Gastrocnemius medialis (tissue), 4 donors: ENCODE results near the gene TSPAN10. TPM values are rescaled to one million over a fixed set of nuclear protein-coding genes. Genes with fewer than 3 reads are reported as not detected.

Source experiments
- ATAC-seq, 2 donors: fragments of 150-250 bp; one replicate each; pipeline ENCODE4 v1.9.1; 2016
- DNase-seq, 2 donors: peaks; one replicate each; pipeline ENCODE4 v3.0.0-alpha.2; 2019
- H3K27ac ChIP-seq, 4 donors: fragments of 200-600 bp; sonication (generic); 1 replicate in 1 of 4; 2 replicates in 3 of 4; pipeline ENCODE4 v1.5.1; 2016 to 2018; ENCODE audit warnings: mild to moderate bottlenecking in 2 of 4, moderate library complexity in 1 of 4
- H3K27me3 ChIP-seq, 3 donors: fragments of 200-600 bp; sonication (generic) in 2 of 3; 1 replicate in 1 of 3; 2 replicates in 2 of 3; pipeline versions ENCODE4 v1.5.1 to v1.6.0; 2016 to 2019; ENCODE audit warnings: mild to moderate bottlenecking in 1 of 3, moderate library complexity in 1 of 3
- H3K36me3 ChIP-seq, 2 donors: fragments of 200-600 bp; sonication (generic) in 1 of 2; one replicate each; pipeline ENCODE4 v1.5.1; 2017 to 2018
- H3K4me1 ChIP-seq, 2 donors: fragments of 200-600 bp; sonication (generic) in 1 of 2; one replicate each; pipeline ENCODE4 v1.5.1; 2016 to 2017; ENCODE audit warnings: mild to moderate bottlenecking in 2 of 2
- H3K4me3 ChIP-seq, 4 donors: fragments of 200-600 bp; sonication (generic) in 3 of 4; 1 replicate in 1 of 4; 2 replicates in 3 of 4; pipeline ENCODE4 v1.5.1; 2016 to 2019; ENCODE audit warnings: mild to moderate bottlenecking in 2 of 4
- H3K9me3 ChIP-seq, 3 donors: fragments of 200-600 bp; sonication (generic) in 2 of 3; 1 replicate in 1 of 3; 2 replicates in 2 of 3; pipeline ENCODE4 v1.5.1; 2016 to 2019
- POLR2A ChIP-seq, 2 donors: fragments of 450-650 bp; IDR thresholded peaks; one replicate each; pipeline ENCODE4 v1.6.1; 2017; ENCODE audit warnings: antibody characterized with exemption in 2 of 2, mild to moderate bottlenecking in 2 of 2, moderate library complexity in 2 of 2
- in situ Hi-C, 4 donors: fragments of 200-750 bp; cut with MboI; loops; one replicate each; pipeline versions ENCODE4 v1.15.0 to v1.8.0; 2017; ENCODE audit warnings: low sequenced_read_pairs in 4 of 4
- intact Hi-C: fragments of 100-400 bp; cut with DNase I; formaldehyde crosslinking; loops from one replicate; pipeline ENCODE4 v1.15.1; 2023; ENCODE audit warnings: low total_unique reads
- total RNA-seq, 4 donors: library from RNA; depleted of rRNA; stranded (reverse); fragments of >200 nt; gene quantifications; one replicate each; pipeline versions ENCODE4 v1.1.0 to v1.2.3, GENCODE V29; 2016
- TF ChIP-seq, protein P1 (sequence below), 5 experiments: fragments of 450-650 bp in 3 of 5; fragments of 200-600 bp in 2 of 5; sonication (generic) in 2 of 5; IDR thresholded peaks in 4 of 5; conservative IDR thresholded peaks in 1 of 5; 1 replicate in 4 of 5; 2 replicates in 1 of 5; pipeline ENCODE4 v1.5.1; 2016 to 2019; ENCODE audit warnings: antibody characterized with exemption in 5 of 5, mild to moderate bottlenecking in 3 of 5, moderate library complexity in 3 of 5

The TSPAN10 gene
- total RNA-seq, 4 donors from 2014 or later, result 0.22 to 0.26 TPM; not detected in 2

DNA sequence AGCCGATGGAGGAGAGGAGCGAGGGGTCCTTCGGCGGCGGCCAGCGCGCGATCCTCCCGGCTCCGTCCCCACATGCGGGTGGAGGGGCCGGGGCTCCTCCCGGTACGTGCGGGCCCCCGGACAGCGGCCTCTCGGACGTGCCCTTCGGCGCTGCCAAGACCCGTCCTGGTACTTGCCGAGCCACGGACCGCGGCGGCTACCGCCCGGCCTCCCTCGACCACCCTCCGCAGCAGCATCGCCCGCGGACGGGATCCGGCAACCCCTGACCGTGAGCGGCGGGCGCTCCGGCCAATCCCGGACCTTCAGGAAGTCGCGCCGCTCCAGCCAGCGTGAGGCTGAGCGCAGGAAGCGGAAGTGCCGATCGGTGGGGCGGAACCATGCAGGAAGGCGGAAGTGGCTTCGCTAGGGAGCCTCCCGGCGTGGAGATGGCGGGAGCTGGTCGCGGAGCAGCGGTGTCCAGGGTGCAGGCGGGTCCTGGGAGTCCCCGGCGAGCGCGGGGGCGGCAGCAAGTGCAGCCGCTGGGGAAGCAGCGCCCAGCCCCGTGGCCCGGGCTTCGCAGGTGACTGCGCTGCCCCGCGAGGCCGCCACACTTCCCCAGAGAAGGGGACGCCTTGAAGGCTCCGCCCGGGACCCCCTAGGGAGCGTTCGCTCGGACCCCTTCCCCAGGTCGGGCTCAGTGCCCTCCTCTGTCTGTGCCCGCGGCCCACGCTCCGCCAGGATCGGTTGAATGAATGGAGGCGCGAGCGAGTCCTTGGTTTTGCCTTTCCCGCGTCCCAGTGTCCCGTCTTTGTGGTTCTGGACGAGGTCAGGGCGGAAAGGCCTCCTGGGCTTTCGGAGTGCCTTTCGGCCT, 29.6 kb downstream of the TSPAN10 start, which contains the start of the genes CCDC137 and OXLD1:
TSS of gene CCDC137 (plus strand) at position 396 of the 850 bp plus-strand sequence. CDS start at position 426, 30 bp downstream.
TSS of gene OXLD1 (minus strand) at position 264 of the 850 bp plus-strand sequence. CDS start at position 236, 28 bp downstream.
- Histone ChIP-seq H3K9me3 (no peaks in the 10 kb centered on the region), H3K27me3 (no peaks in the 10 kb centered on the region), H3K4me1 (peaks cover 19 to 21% of the 10 kb centered on the region in 2 donors), H3K4me3 (peak within 1 kb of the TSS; percentile 78 to 97 (median 88)), H3K27ac (peak within 1 kb of the TSS; percentile 73 to 87 (median 84)), H3K36me3 (peaks cover 0 to 35% of the 10 kb centered on the region in 2 donors)
- DNase-seq, result peak; percentile 93
- ATAC-seq, result peak; percentile 97 to 98
- intact Hi-C loops, result loop anchor here (1.0 to 2.0 kb wide), 2 partner anchors 17 to 30 kb away; partner anchors contain the start of genes ARL16, NPLOC4 and TSPAN10
- peak; percentile 69 to 88 for TF ChIP-seq POLR2A (IDR thresholded peaks at IDR 0.05)
- TF ChIP-seq, protein P1, sequence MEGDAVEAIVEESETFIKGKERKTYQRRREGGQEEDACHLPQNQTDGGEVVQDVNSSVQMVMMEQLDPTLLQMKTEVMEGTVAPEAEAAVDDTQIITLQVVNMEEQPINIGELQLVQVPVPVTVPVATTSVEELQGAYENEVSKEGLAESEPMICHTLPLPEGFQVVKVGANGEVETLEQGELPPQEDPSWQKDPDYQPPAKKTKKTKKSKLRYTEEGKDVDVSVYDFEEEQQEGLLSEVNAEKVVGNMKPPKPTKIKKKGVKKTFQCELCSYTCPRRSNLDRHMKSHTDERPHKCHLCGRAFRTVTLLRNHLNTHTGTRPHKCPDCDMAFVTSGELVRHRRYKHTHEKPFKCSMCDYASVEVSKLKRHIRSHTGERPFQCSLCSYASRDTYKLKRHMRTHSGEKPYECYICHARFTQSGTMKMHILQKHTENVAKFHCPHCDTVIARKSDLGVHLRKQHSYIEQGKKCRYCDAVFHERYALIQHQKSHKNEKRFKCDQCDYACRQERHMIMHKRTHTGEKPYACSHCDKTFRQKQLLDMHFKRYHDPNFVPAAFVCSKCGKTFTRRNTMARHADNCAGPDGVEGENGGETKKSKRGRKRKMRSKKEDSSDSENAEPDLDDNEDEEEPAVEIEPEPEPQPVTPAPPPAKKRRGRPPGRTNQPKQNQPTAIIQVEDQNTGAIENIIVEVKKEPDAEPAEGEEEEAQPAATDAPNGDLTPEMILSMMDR (IDR thresholded peaks at IDR 0.05 in 4 of 5, conservative IDR thresholded peaks at IDR 0.05 in 1 of 5), result no peak
- in situ Hi-C loops, result no loop called here

DNA sequence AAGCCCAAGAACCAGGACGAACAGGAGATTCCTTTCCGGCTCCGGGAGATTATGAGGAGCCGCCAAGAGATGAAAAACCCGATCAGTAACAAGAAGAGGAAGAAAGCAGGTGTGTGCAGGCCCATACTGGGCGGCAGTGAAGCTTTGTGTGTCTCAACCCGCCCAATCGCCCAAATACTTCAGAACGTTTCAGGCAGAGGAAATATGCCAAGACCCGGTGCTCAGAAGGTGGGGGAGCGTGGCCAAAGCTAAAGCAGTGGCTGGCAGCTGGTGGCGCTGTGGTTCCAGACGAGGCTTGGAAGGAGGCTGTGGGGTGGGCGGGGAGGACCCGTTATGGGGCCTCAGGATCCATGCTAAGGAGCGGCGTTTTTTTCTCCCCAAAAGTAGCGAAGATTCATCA, 30.8 kb downstream of the TSPAN10 start:
- Histone ChIP-seq H3K27ac (no peak overlapping the region), H3K4me3 (peak overlapping the region in 1 of 4 donors; percentile 78), H3K36me3 (peaks cover 0 to 47% of the 10 kb centered on the region in 2 donors), H3K27me3 (no peaks in the 10 kb centered on the region), H3K4me1 (peaks cover 19 to 21% of the 10 kb centered on the region in 2 donors), H3K9me3 (no peaks in the 10 kb centered on the region)
- ATAC-seq (no peak), DNase-seq (no peak)
- in situ Hi-C loops, result no loop called here
- intact Hi-C loops, result loop anchor here (2.0 kb wide), 1 partner anchor 31 kb away; the partner anchor contains the start of genes NPLOC4 and TSPAN10
- no peak for TF ChIP-seq POLR2A (IDR thresholded peaks at IDR 0.05)
- TF ChIP-seq, protein P1 (IDR thresholded peaks at IDR 0.05 in 4 of 5, conservative IDR thresholded peaks at IDR 0.05 in 1 of 5), result no peak

DNA sequence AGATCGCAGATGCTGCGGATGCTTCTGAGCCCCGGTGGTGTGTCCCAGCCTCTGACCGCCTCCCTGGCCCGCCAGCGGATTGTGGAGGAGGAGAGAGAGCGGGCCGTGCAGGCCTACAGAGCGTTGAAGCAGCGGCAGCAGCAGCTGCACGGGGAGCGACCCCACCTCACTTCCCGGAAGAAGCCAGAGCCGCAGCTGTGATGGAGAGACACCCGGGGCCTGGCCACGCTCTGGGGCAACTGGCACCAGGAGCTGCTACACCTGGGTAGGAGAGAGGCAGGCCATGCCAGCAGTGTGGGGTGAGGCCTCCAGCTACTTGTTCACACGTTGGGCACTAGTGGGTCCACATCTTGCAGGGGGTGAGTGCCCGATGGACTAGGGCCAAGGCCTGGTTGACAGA, 35.5 kb downstream of the TSPAN10 start:
- intact Hi-C loops, result no loop called here
- no peak overlapping the region for H3K4me3 ChIP-seq
- in situ Hi-C loops, result no loop called here
- H3K9me3 ChIP-seq, result no peaks in the 10 kb centered on the region
- DNase-seq (no peak), ATAC-seq (no peak)
- H3K27me3 ChIP-seq, result no peaks in the 10 kb centered on the region
- H3K27ac ChIP-seq, result no peak overlapping the region
- H3K36me3 ChIP-seq, result peaks cover 0 to 59% of the 10 kb centered on the region in 2 donors
- TF ChIP-seq, protein P1 (IDR thresholded peaks at IDR 0.05 in 4 of 5, conservative IDR thresholded peaks at IDR 0.05 in 1 of 5), result no peak
- no peak for TF ChIP-seq POLR2A (IDR thresholded peaks at IDR 0.05)
- H3K4me1 ChIP-seq, result peaks cover 2 to 7% of the 10 kb centered on the region in 2 donors

DNA sequence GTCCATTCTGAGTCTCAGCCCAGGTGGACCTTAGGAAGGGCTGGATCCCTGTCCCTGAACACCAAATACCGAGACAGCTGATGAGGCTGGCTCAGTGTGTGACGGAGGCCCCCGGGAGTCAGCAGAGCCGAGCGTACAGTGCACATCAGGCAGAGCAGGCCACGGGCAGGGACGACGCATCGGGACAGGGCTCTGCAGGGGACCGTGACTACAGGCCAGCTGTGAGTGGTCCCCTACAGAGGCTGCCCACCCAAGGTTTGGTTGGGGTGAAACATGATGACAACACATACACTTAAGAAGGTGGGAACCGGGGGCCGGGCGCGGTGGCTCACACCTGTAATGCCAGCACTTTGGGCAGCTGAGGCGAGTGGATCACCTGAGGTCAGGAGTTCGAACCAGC, 36.0 kb downstream of the TSPAN10 start:
- Histone ChIP-seq H3K9me3 (no peaks in the 10 kb centered on the region), H3K27ac (no peak overlapping the region), H3K36me3 (peaks cover 0 to 59% of the 10 kb centered on the region in 2 donors), H3K27me3 (no peaks in the 10 kb centered on the region), H3K4me3 (no peak overlapping the region), H3K4me1 (peaks cover 0 to 2% of the 10 kb centered on the region in 2 donors)
- intact Hi-C loops, result no loop called here
- TF ChIP-seq POLR2A (IDR thresholded peaks at IDR 0.05), result no peak
- TF ChIP-seq, protein P1 (IDR thresholded peaks at IDR 0.05 in 4 of 5, conservative IDR thresholded peaks at IDR 0.05 in 1 of 5), result no peak
- DNase-seq (no peak), ATAC-seq (no peak)
- in situ Hi-C loops, result no loop called here
